NB4 (cell line): Measurements from ENCODE around the gene LDLRAD4.

Experiments used
- DNase-seq: peaks from one replicate; pipeline ENCODE4 v3.0.0; 2010; ENCODE audit warnings: low read depth
- H3K4me3 ChIP-seq: one replicate; pipeline ENCODE4 v1.5.1; 2011; ENCODE audit warnings: mild to moderate bottlenecking, low read depth, low read length, moderate library complexity
- CTCF ChIP-seq: IDR thresholded peaks from one replicate; pipeline ENCODE4 v1.5.1; 2012; ENCODE audit warnings: low read depth, low read length
- MAX ChIP-seq: IDR thresholded peaks from 2 replicates; pipeline ENCODE4 v1.6.1; 2011; ENCODE audit warnings: low read depth, low read length
- MYC ChIP-seq: IDR thresholded peaks from 2 replicates; pipeline ENCODE4 v1.6.1; 2011; ENCODE audit warnings: low read depth, low read length
- POLR2A ChIP-seq: IDR thresholded peaks from 2 replicates; pipeline ENCODE4 v1.6.1; 2011; ENCODE audit warnings: mild to moderate bottlenecking; ENCODE audit not compliant: insufficient read length; ENCODE audit errors: extremely low read depth

Gene LDLRAD4

GRCh38 chr18:13581496-13582177 lies 363.1 kb downstream of the LDLRAD4 start:
- no peak for DNase-seq
- no peak overlapping the region for H3K4me3 ChIP-seq
- TF ChIP-seq MAX (no peak), CTCF (no peak), POLR2A (no peak), MYC (no peak)

- DNase-seq = no peak
- H3K4me3 ChIP-seq = no peak overlapping the region
- TF ChIP-seq MAX (no peak), MYC (no peak), CTCF (no peak), POLR2A (no peak)
Observed at GRCh38 chr18:13582178-13582670, 363.7 kb downstream of the LDLRAD4 start.

- no peak for TF ChIP-seq MYC
- TF ChIP-seq CTCF = no peak
- TF ChIP-seq MAX = no peak
- no peak for TF ChIP-seq POLR2A
- DNase-seq = no peak
- H3K4me3 ChIP-seq = no peak overlapping the region
Observed at GRCh38 chr18:13583576-13584550, 365.3 kb downstream of the LDLRAD4 start.

- TF ChIP-seq POLR2A (no peak), MAX (no peak), MYC (no peak)
- DNase-seq = no peak
Observed at GRCh38 chr18:13584825-13585224, 366.3 kb downstream of the LDLRAD4 start.

GRCh38 chr18:13585379-13586153 lies 367.0 kb downstream of the LDLRAD4 start:
- TF ChIP-seq CTCF = no peak
- TF ChIP-seq MYC = no peak
- TF ChIP-seq MAX = no peak
- TF ChIP-seq POLR2A = no peak
- no peak overlapping the region for H3K4me3 ChIP-seq
- DNase-seq = no peak

More at GRCh38 chr18:13584825-13585224, 366.3 kb downstream of the LDLRAD4 start:
- H3K4me3 ChIP-seq = no peak overlapping the region
